Stimulated activated CD8-positive, alpha-beta memory T cell treated with anti-CD3 and anti-CD28 coated beads, Interleukin-4, amount 100 ng/mL, for 4 hours (primary cell): ENCODE results near the gene ZBTB17.

Experiments used
- DNase-seq, 2 donors: peaks; one replicate each; pipeline ENCODE4 v3.0.0-alpha.2; 2020; ENCODE audit warnings: low read depth in 2 of 2, low spot score in 1 of 2

Gene ZBTB17

DNA sequence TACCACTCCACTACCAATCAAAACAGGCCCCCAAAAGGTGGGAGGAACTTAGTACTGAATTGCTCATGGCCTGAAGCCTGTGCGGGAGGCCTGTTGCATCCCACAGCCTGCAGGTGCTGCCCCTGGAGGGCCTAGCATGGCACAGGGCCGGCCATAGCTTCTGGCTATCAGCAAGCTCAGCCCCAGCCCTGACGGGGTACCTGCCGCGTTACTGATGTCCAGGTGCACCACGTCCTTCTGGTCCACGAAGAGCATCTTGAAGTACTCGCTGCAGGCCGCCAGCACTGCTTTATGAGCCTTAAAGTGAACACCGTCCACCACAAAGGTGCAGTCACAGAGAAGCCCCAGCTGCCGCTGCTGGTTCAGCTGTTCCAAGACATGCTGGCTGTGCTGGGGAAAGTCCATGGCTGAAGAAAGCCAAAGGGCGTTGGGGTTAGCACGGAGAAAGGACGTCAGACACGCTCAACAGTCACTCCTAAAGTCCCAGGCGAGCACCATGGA, 27.8 kb downstream of the ZBTB17 start:
- no peak for DNase-seq

DNA sequence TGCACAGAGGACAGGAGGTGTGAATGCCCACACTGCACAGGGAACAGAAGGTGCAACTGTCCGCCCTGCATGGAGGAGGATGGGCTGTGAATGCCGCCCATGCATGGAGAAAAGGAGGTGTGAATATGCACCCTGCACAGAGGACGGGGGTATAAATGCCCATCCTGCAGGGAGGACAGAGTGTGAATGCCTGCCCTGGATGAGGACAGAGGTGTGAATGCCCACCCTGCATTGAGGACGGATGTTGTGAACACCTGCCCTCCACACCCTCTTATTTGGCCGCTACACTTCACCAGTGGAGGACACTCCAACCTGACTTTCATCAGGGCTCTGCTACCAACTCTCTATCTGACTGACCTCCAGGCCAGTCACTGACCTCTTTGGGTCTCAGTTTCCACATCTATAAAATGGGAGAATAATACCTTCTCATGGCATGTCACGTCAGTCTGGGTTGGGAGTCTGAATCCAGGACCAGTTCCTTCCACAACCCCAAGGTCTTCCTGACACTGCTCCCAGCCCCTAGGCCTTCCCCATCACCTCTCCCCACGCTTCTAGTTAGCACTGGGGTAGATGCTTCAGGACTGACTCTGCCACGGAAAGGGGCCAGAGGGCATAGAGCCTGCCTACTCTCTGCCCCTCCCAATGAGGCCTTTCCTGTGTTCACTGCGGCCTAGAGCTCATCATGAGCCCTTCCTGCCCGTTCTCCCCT, 28.4 kb downstream of the ZBTB17 start:
- DNase-seq: no peak

GRCh38 chr1:15946571-15947381, 29.1 kb downstream of the ZBTB17 start:
- no peak for DNase-seq

DNA sequence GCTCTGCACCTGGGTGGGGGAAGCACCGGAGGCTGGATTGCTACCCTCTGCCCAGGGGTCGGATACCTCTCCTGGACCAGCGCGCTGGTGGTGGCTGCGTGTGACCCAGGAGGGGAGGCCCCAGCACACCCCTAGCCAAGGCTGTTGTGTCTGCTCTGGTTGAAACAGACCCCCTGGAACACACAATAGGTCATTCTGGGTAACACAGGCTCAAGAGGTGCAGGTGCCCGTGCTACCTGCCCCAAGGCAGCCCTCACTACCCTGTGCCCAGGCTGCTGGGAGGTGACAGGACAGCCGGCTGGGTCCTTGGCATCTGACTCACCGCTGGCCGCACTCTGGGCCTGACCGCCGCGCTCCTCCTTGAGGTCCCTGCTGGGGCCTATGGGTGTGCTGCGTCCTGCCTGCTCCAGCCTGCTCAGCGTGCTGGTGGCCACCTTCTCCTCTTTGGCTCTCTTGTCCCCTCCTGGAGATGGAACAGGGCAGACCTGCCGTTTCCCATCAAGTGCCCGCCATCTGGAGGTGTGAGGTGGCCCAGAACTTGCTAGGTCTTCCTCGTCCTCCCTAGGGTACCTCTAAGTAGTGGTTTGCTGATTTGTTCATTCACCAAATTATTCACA, 30.0 kb downstream of the ZBTB17 start:
- no peak for DNase-seq

DNA sequence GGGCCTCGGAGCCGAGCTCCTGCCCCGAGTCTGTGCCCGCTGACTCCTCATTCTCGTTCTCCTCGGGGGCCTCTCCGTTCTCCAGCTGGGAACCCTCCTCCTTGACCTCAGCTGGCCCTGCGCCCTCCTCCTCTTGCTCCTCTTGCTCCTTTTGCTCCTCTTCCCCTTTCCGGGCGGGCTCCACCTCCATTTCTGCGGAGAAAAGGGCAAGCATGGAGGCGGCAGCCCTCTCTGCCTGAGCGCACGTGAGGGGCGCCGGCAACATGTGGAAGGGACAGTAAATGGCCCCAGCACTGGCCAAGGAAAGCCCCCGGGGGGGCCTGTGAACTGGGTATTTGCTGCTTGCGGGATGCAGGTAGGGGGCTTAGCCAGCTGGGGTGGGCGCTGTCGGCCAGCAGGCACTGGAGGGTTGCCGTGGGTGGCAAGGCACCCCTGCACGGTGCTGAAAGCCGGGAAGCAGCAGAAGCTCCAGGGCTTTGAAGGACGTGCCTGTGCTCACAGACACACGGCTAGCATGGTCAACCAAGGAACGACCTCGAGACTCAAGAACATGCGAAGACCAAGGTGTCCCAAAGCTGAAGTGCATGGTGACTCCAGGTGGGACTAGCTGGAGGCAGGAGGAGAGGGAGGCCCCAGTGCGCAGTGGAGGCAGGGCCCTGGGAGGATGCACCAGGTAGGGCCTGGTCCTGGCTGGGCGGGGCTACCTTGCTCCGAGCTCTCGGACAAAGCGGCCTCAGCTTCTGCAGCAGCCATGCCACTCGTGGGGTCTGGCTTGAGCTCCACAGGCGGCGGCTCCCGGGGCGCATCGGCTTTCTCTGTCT, 30.7 kb downstream of the ZBTB17 start:
- no peak for DNase-seq

- no peak for DNase-seq
Measured at GRCh38 chr1:15944308-15945010, 31.4 kb downstream of the ZBTB17 start.

- DNase-seq: no peak
Measured at GRCh38 chr1:15943992-15944307, 32.0 kb downstream of the ZBTB17 start.

- no peak for DNase-seq
Measured at GRCh38 chr1:15943328-15943991, 32.4 kb downstream of the ZBTB17 start.

DNA sequence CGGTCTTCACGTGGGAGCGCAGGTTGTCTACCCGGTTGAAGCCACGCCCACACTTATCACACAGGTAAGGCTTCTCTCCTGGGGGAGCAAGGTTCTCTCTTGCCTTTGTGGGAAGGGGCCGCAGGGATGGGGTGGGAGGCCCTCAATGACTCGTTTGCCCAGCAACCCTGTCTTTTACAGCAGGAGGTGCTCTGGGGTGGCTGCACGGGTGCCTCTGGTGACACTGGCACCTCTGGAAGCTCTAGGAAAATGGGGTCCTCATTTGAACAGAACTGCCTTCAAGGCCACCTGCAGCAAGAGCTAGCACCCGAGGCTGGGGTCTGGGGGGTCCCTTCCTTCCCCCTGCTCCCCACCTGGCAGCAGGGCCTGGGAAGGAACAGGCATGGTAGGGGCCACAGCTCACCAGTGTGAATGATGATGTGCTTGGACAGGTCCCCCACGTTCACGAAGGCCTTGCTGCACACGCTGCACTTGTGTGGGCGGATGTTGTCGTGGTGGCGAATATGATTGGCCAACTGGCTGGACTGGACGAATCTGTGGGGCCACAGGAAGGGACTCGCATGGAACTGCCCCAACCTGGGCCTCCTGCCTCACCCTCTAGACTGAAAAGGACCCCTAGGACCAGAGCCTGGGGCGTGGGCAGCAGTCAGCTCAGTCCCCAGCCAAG, 33.1 kb downstream of the ZBTB17 start:
- DNase-seq: no peak

GRCh38 chr1:15941899-15942660, 33.8 kb downstream of the ZBTB17 start:
- no peak for DNase-seq

DNA sequence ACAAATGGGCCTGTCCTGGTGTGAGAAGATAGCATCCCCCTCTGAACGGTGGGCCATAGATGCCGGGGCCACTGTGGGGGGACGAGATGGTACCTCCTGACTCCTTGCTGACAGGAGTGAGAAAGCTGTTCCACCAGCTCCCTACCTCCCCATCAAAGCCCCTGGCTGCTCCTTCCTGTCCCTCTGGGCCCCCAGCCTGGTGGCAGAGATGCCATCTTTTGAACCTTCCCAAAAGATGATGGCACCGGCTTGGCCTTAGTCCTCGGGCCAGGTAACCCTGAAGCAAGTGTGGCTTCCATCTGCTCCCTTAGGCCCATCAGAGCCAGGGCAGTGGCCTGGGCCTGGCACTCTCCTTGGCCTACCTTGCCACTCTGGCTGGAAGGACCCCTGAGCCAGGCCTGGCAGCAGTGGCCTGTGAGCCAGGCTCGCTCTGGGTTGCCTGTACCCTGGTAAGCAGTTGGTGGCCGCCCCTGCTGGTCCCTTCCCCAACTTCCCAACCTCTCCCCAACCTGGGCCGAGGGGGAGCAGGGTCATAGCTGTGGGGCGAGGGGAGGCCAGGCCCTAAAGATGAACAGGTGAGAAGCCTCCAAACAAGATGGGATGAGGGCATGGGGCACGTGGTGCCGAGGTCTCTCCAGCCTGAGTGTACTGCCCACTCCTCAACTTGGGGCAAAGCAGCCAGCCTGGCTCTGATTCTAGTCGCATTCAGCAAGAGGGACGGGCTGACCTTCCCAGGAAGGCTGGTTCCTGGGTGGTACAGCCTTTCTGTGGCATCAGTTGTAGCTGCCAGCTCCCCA, 34.7 kb downstream of the ZBTB17 start:
- DNase-seq: no peak

- DNase-seq: no peak
Measured at GRCh38 chr1:15940110-15941043, 35.5 kb downstream of the ZBTB17 start.

GRCh38 chr1:15939181-15940109, 36.5 kb downstream of the ZBTB17 start:
- DNase-seq: no peak

GRCh38 chr1:15938628-15939161, 37.2 kb downstream of the ZBTB17 start:
- no peak for DNase-seq

GRCh38 chr1:15937706-15938168, 38.2 kb downstream of the ZBTB17 start:
- no peak for DNase-seq
